GM19351 (cell line): ENCODE measurements around the gene VMO1.

Experiments used
- ATAC-seq: cut with Tn5 transposase; IDR thresholded peaks from one replicate; pipeline ENCODE4 v1.9.1; 2021; ENCODE audit warnings: mild to moderate bottlenecking, moderate library complexity; ENCODE audit not compliant: unreplicated experiment

The VMO1 gene

DNA sequence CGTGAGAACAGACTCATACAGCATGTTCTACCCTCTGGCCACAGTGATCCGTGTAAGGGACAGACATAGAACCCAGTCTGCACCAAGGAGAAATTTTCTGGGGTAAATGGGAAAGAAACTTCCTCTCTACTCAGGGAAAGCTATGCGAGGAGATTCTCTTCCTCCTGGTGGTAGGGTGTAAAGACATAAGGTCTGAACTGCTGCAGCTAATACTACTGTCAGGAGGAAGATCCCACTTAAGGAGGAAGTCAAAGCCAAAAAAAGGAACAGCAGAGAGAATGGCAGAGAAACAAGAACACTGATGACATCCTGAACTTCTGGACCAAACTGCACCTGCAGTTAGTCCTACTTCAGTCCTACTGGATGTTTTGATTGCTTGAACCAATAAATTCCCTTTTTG, 21.6 kb downstream of the VMO1 start:
- ATAC-seq: no peak

DNA sequence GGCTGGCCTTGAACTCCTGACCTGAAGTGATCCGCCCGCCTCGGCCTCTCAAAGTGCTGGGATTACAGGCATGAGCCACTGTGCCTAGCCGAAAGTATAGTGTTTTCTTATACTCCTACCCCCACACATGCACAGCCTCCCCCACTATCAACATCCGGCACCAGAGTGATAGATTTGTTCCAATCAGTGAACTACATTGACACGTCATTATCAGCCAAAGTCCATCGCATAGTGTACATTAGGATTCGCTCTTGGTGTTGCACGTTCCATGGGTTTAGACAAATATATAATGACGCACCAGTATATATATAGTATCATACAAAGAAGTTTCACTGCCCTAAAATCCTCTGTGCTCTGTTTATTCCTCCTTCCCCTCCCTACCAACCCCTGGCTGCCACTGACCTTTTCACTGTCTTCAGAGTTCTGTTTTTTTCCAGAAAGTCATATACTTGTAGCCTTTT, 26.4 kb downstream of the VMO1 start:
- ATAC-seq: no peak

DNA sequence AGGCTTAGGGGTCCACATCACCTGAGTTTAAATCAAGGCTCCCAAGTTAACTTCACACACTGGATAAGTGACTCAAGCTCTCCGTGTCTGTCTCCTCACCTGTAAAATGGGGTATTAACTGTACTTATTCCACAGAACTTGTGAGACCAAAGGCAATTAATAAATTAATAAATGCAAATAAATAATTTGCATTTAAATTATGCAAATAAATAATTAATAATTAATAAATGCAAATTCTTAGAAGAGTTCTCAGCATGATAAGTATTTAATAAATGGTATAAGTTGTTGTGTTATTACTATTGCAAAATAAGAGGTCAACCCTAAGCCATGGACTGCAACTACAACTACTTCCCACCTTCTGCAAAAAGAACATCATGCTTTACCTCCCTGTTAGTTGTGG, 32.8 kb downstream of the VMO1 start:
- ATAC-seq: no peak

GRCh38 chr17:4751932-4752331, 34.2 kb downstream of the VMO1 start:
- no peak for ATAC-seq

DNA sequence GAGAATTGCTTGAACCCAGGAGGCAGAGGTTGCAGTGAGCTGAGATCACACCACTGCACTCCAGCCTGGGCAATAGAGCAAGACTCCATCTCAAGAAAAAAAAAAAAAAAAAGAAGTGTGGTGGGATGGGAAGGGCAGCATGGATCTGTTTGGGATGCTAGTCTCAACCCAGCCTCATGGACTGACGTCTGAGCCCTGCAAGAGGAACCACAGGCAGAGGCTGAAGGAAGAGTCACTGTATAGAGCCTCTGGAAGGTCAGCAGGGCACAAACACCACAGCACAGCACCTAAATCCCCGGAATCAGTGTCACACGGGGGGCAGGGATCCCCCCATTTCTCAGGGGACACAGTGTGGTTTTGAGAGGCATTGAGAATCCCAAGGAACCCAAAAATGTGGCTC, 35.6 kb downstream of the VMO1 start:
- no peak for ATAC-seq

DNA sequence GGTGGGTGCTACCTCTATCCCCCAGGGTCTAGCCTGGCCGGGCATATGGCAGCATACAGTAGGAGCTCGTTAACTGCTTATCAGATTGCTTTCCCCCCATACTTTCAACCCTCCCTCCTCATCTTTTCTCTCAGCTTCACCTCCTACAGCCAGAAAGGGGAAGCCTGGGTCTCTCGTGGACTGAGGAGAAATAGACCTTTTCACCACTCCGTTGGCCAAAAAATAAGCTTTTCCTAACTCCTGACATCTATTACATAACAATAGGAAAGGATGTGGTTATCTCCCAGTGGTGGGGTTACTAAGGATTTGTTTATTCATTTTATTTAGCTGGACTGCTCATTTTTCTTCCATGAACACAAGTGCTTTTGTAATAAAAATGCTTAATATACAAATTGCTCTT, 37.5 kb downstream of the VMO1 start:
- ATAC-seq: no peak

GRCh38 chr17:4747847-4748246, 38.3 kb downstream of the VMO1 start:
- ATAC-seq: no peak

DNA sequence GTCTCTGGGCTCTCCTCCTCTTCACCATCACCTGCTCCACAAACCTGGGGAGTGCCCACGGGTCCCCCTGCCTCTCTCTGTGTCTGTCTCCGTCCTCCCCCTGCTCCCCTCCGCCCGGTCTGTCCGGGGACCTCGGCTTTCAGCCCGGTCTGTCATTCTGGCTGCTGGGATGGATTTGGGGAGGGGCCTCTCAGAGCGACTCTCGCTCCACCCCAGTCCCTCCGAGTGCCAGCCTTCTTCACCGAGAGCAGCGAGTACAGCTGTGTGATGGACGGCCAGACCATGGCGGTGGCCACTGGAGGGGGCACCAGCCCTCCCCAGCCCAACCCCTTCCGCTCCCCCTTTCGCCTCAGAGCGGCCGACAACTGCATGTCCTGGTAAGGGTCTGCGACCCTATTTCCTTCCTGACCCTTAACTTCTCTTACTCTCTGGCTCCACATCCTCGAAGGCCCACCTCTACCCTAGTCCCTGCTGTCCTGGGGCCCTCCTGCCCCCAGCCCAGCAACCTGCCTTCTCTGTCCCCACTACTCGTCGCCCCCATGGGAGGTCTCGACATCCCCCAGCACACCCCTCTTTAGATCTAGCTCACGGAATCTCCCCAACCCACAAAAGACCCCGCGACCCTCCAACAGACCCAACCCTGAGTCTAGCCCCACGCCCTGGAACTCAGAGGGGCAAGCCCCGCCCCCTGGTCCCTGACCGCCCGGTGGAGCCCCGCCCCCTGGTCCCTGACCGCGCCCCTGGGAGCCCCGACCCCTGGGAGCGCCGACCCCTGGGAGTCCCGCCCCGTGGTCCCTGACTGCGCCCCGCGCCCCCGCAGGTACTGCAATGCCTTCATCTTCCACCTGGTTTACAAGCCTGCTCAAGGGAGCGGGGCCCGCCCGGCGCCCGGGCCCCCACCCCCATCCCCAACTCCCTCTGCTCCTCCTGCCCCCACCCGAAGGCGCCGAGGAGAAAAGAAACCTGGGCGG, 40.9 kb downstream of the VMO1 start:
- ATAC-seq: no peak

- ATAC-seq: no peak
Measured at GRCh38 chr17:4743898-4744297, 42.3 kb downstream of the VMO1 start.

- no peak for ATAC-seq
Measured at GRCh38 chr17:4743216-4743615, 42.9 kb downstream of the VMO1 start.

DNA sequence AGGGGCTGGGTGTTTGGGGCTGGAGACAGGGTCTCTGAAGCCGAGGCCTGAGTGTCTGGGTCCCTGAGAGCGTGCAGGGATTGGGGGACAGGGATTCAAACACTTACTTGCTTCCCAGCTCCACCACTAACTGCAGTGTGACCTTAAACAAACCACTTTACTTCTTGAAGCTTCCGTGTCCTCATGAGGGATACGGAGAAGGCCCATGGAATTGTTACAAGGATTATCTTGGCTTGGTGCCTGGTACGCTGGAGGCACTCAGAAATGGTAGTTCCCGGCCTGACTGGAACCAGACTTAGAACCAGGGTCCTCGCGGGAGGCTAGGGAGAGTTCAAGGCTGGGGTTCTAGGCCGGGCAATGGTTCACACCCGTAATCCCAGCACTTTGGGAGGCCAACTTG, 43.5 kb downstream of the VMO1 start:
- no peak for ATAC-seq

GRCh38 chr17:4742133-4742532, 44.0 kb downstream of the VMO1 start:
- ATAC-seq: no peak

DNA sequence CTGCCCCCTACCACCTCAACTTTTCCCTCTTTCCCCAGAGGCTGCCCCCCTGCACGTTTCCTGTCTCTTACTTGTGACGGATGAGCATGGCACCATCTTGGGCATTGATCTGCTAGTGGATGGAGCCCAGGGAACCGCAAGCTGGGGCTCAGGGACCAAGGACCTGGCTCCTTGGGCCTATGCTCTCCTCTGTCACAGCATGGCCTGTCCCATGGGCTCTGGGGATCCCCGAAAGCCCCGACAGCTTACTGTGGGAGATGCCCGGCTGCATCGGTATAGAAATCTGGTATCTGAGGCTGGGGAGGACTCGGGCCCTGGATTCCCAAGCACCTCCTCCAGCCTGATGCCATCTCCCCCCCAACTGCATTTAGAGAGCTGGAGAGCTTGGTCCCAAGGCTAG, 44.6 kb downstream of the VMO1 start:
- no peak for ATAC-seq

GRCh38 chr17:4740584-4740983, 45.6 kb downstream of the VMO1 start:
- ATAC-seq: no peak

DNA sequence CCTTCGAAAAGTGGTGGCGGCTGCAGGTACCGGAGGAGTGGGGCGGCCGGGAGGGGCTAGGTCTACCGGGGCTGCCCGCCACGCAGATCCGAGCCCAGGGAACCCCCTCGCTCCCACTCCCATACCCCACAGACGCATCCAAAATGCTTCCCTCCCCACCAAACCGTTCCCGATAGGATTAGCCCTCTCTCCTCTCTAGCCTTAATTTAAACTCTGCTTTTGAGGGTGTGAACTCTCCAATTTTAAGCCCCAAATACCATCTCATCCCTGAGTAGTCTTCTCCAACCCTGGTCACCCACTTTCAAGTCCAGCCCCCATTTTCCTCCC, 46.2 kb downstream of the VMO1 start:
- no peak for ATAC-seq

- ATAC-seq: no peak
Measured at GRCh38 chr17:4739122-4740024, 46.8 kb downstream of the VMO1 start, which contains the start of the genes CXCL16 and ZMYND15. Gene CXCL16 (minus strand): TSS chr17:4739928. CDS start chr17:4739339, 589 bp downstream. Gene ZMYND15 (plus strand): TSS chr17:4739833. CDS start chr17:4740549, 716 bp downstream.

GRCh38 chr17:4738136-4739121, 47.7 kb downstream of the VMO1 start:
- no peak for ATAC-seq

- no peak for ATAC-seq
Measured at GRCh38 chr17:4735876-4736651, 50.1 kb downstream of the VMO1 start.
